Measurements from ENCODE around the gene NOXRED1.

- TF ChIP-seq TAF1 (IDR thresholded peaks at IDR 0.05; ENCODE audit: borderline replicate concordance, insufficient read depth, low read length), result no peak
- no peak for TF ChIP-seq POLR2AphosphoS5 (IDR thresholded peaks at IDR 0.05; ENCODE audit: low read depth, low read length)
Observed at GRCh38 chr14:77421201-77421600, 2.1 kb downstream of the NOXRED1 start.
